Neutrophil (primary cell): ENCODE data around the gene AREG.

Source experiments
- H3K27ac ChIP-seq: fragments of 200-600 bp; sonication (generic); 2 replicates; pipeline ENCODE4 v1.5.1; 2016; ENCODE audit warnings: mild to moderate bottlenecking, moderate library complexity
- H3K27me3 ChIP-seq: fragments of 200-600 bp; sonication (generic); 2 replicates; pipeline ENCODE4 v1.6.0; 2016; ENCODE audit warnings: mild to moderate bottlenecking
- H3K36me3 ChIP-seq: fragments of 200-600 bp; sonication (generic); 2 replicates; pipeline ENCODE4 v1.5.1; 2017
- H3K4me1 ChIP-seq, 2 experiments: fragments of 200-600 bp in 1 of 2; sonication (generic) in 1 of 2; 1 replicate in 1 of 2; 2 replicates in 1 of 2; pipeline versions ENCODE4 v1.5.1 to v1.6.1; 2013 to 2016; ENCODE audit warnings: low read depth in 1 of 2, low read length in 1 of 2, mild to moderate bottlenecking in 1 of 2, moderate library complexity in 1 of 2; ENCODE audit not compliant: control insufficient read depth in 1 of 2, insufficient read depth in 1 of 2
- H3K4me3 ChIP-seq, 2 experiments: fragments of 200-600 bp in 1 of 2; sonication (generic) in 1 of 2; 1 replicate in 1 of 2; 2 replicates in 1 of 2; pipeline ENCODE4 v1.5.1; 2013 to 2016; ENCODE audit warnings: low read depth in 1 of 2, low read length in 1 of 2, mild to moderate bottlenecking in 1 of 2, moderate library complexity in 1 of 2
- H3K9me3 ChIP-seq: fragments of 200-600 bp; sonication (generic); 2 replicates; pipeline ENCODE4 v1.5.1; 2016
- TF ChIP-seq, protein P1 (sequence below): fragments of 200-600 bp; sonication (generic); IDR thresholded peaks from 2 replicates; pipeline ENCODE4 v1.5.1; 2016; ENCODE audit warnings: antibody characterized with exemption

Gene AREG

DNA sequence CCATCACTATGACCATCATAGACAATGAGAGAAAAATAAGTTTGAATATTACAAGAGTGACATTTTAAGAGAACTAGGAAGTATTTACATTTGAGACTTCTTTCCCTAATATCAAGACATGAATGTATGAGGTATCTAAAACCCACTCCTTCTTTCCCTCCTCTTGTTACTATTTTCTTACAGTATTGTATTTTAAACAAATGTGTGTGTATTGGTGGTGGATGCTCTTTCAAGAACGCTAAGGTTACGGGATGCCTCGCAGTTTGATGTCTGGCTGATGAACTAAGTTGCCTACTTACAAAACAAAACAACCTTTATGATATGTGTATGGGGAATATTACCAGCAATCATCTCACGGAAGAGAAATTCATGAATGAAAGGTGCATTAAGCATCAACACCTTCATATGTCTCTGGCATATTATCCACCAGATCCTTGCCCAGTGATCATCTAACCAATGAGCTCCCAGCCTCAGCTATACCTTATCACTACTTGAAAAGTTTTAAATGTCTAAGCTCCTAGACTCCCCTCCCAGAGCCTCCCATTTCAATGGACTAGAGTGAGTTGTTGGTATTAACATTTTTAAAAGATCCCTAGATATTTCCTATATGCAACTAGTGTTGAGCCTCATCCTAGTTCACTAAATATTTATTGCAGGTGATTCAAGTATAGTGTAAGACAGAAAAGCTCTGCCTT, 10.6 kb downstream of the AREG start:
- TF ChIP-seq, protein P1, sequence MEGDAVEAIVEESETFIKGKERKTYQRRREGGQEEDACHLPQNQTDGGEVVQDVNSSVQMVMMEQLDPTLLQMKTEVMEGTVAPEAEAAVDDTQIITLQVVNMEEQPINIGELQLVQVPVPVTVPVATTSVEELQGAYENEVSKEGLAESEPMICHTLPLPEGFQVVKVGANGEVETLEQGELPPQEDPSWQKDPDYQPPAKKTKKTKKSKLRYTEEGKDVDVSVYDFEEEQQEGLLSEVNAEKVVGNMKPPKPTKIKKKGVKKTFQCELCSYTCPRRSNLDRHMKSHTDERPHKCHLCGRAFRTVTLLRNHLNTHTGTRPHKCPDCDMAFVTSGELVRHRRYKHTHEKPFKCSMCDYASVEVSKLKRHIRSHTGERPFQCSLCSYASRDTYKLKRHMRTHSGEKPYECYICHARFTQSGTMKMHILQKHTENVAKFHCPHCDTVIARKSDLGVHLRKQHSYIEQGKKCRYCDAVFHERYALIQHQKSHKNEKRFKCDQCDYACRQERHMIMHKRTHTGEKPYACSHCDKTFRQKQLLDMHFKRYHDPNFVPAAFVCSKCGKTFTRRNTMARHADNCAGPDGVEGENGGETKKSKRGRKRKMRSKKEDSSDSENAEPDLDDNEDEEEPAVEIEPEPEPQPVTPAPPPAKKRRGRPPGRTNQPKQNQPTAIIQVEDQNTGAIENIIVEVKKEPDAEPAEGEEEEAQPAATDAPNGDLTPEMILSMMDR = no peak
- H3K27ac ChIP-seq = no peak overlapping the region

DNA sequence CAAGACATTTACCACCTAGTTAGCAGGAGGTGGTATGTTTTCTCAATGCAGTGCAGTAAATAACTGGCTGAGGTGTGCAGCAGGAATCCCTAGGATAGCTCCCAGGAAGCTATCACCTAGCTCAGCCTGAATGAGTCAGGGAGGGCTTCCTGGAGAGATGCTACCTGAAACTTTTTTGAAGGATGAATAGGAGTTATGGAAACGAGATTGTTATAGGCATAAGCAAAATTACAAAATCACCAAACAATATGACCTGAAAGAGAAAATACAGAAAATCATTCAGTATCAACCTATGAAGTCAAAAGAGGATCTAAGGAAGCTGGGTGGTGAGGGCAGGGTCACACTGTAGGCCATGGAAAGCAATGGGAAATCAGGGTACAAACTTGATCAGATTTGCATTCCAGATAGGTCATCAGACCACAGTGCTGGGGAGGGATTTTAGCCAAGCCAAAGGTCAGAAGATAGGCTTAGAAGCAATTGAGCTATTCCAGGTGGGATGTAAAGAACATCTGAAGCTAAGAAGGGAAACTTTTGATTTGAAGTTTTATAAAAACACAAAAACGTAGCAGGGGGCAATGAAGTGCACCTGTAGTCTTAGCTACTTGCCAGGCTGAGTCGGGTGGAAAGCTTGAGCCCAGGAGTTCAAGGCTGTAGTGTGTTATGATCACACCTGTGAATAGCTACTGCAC, 11.3 kb downstream of the AREG start:
- H3K4me3 ChIP-seq = no peak overlapping the region
- H3K9me3 ChIP-seq = no peaks in the 10 kb centered on the region
- TF ChIP-seq, protein P1 = no peak
- H3K27me3 ChIP-seq = no peaks in the 10 kb centered on the region
- H3K4me1 ChIP-seq = no peaks in the 10 kb centered on the region
- H3K36me3 ChIP-seq = no peaks in the 10 kb centered on the region
- no peak overlapping the region for H3K27ac ChIP-seq

More for the DNA sequence above, 10.6 kb downstream of the AREG start:
- no peaks in the 10 kb centered on the region for H3K4me1 ChIP-seq
- no peaks in the 10 kb centered on the region for H3K9me3 ChIP-seq
- no peak overlapping the region for H3K4me3 ChIP-seq
- no peaks in the 10 kb centered on the region for H3K27me3 ChIP-seq
- H3K36me3 ChIP-seq = no peaks in the 10 kb centered on the region

DNA sequence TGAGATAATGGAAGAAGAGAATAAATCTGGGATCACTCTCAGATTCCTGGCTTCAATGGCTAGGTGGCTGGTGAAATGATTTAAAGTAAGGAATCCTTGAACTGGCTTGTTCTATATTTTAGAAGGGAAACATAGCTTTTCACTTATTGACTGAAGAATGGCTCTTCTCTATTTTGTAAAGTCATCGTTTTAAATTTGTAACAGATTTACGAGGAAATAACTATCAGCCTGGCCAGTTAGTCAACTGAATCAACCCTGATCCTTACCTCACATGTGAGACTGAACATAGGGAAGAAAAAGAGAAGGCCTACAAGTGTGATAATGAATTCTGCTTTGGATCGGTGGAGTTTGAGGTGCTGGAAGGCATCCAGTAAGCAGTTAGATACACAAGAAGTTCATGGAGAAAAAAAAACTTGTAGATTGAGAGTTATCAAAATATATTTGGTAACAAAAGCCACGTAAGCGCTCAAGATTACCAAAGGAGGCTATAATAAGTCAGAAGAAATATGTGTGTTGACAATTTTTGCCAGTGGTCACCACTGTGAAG, 12.0 kb downstream of the AREG start:
- no peak overlapping the region for H3K27ac ChIP-seq
- H3K27me3 ChIP-seq = no peaks in the 10 kb centered on the region

DNA sequence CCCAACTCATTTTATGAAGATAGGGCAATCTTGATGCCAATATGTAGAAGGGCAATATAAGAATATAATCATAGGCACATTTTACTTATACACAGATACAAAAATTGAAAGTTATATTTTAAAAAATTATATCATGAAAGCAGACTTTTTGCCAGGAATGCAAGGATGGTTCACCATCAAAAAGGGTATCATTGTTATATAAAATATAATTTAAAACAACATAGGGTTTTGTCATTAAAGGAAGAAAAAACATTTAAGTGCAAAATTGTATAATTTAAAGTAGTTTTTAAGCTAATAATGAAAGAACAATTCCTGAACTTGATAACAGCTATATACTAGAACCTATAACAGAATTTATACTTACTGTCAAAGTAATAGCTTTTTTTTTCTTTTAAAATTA, 15.9 kb downstream of the AREG start:
- H3K27ac ChIP-seq = no peak overlapping the region
- TF ChIP-seq, protein P1 = no peak
- no peaks in the 10 kb centered on the region for H3K9me3 ChIP-seq

More for the DNA sequence above, 12.0 kb downstream of the AREG start:
- H3K4me1 ChIP-seq = no peaks in the 10 kb centered on the region
- no peak overlapping the region for H3K4me3 ChIP-seq
- no peaks in the 10 kb centered on the region for H3K9me3 ChIP-seq
- no peaks in the 10 kb centered on the region for H3K36me3 ChIP-seq
- TF ChIP-seq, protein P1 = no peak

DNA sequence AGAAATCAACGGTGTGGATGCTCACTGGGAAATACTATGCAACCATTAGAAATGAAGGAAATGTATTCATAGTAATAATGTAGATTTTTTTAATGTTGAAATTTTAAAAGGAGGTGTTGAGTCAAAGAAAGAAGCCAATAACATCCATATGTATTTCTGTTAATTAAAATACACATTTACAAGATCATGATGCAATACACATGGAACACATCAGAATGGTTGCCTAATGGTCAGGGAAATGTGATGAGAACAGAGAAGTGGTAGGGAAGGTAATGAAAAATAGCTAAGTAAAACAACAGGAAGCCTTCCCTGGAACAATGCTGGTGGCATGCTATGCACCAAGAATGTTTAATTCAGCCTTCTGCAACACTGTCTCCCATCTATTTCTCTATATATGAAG, 18.2 kb downstream of the AREG start:
- no peaks in the 10 kb centered on the region for H3K4me1 ChIP-seq
- no peaks in the 10 kb centered on the region for H3K27me3 ChIP-seq
- no peaks in the 10 kb centered on the region for H3K9me3 ChIP-seq
- no peaks in the 10 kb centered on the region for H3K36me3 ChIP-seq
- no peak overlapping the region for H3K4me3 ChIP-seq
- TF ChIP-seq, protein P1 = no peak
- no peak overlapping the region for H3K27ac ChIP-seq

More for the DNA sequence above, 15.9 kb downstream of the AREG start:
- Histone ChIP-seq H3K4me3 (no peak overlapping the region), H3K36me3 (no peaks in the 10 kb centered on the region), H3K4me1 (no peaks in the 10 kb centered on the region), H3K27me3 (no peaks in the 10 kb centered on the region)
